Measurements from ENCODE around the gene RHD. TPM values are rescaled to one million over a fixed set of nuclear protein-coding genes. Genes with fewer than 3 reads are reported as not detected.
A peak's percentile ranks its signal among the peaks of the same experiment; 100 is the strongest.

The RHD gene
- polyA plus RNA-seq, 1 of the 3 experiments (the other 2 are of a cell fraction), result not detected

- H3F3A ChIP-seq (replicated peaks; ENCODE audit: insufficient read depth), result peaks cover 18% of the 10 kb centered on the region
- peak; percentile 99 for DNase-seq
- TF ChIP-seq FOSL2 (IDR thresholded peaks at IDR 0.05; ENCODE audit: borderline replicate concordance, low read depth), result no peak
- TF ChIP-seq EP300 (IDR thresholded peaks at IDR 0.05; ENCODE audit: borderline replicate concordance in 1 of 2, low read depth in 1 of 2, low read length in 1 of 2), result no peak
- peak; percentile 37; the same call in 1 of the 2 replicates for TF ChIP-seq RCOR1 (IDR thresholded peaks at IDR 0.05; ENCODE audit: low read length)
- no peak for TF ChIP-seq TEAD4 (IDR thresholded peaks at IDR 0.05; ENCODE audit: borderline replicate concordance, insufficient read depth)
- no peak; the same call in 1 of the 2 replicates for TF ChIP-seq MAX (IDR thresholded peaks at IDR 0.05; ENCODE audit: low read depth)
- no peak for TF ChIP-seq REST (IDR thresholded peaks at IDR 0.05; ENCODE audit: low read depth, low read length)
- peak; percentile 67 for TF ChIP-seq GABPA (IDR thresholded peaks at IDR 0.05; ENCODE audit: low read depth)
- peak; percentile 100 for TF ChIP-seq POLR2AphosphoS5 (IDR thresholded peaks at IDR 0.05; ENCODE audit: low read depth, low read length)
- no peak for TF ChIP-seq RXRA (IDR thresholded peaks at IDR 0.05; ENCODE audit: borderline replicate concordance, low read depth)
- peak; percentile 47 for TF ChIP-seq GATA2 (CRISPR knock-in tag; IDR thresholded peaks at IDR 0.05)
- TF ChIP-seq NFIC (IDR thresholded peaks at IDR 0.05; ENCODE audit: borderline replicate concordance), result no peak
- TF ChIP-seq FOXM1 (IDR thresholded peaks at IDR 0.05; ENCODE audit: low read depth), result no peak
- no peak for TF ChIP-seq MEF2A (IDR thresholded peaks at IDR 0.05; ENCODE audit: borderline replicate concordance, low read depth)
- TF ChIP-seq NRF1 (IDR thresholded peaks at IDR 0.05; ENCODE audit: low read depth, low read length), result peak; percentile 99
- no peak for TF ChIP-seq YY1 (IDR thresholded peaks at IDR 0.05; ENCODE audit: low read depth)
- no peak for TF ChIP-seq EZH2phosphoT487 (IDR thresholded peaks at IDR 0.05; ENCODE audit: borderline replicate concordance, low read depth)
- peak; percentile 67 for TF ChIP-seq CHD2 (IDR thresholded peaks at IDR 0.05; ENCODE audit: low read length, partially characterized antibody)
- TF ChIP-seq ZBTB33 (IDR thresholded peaks at IDR 0.05; ENCODE audit: borderline replicate concordance, low read depth), result no peak
- TF ChIP-seq SIN3A (IDR thresholded peaks at IDR 0.05; ENCODE audit: borderline replicate concordance, low read depth, low read length), result peak; percentile 49; the same call in 1 of the 2 replicates
- no peak for TF ChIP-seq RAD21 (IDR thresholded peaks at IDR 0.05; ENCODE audit: low read length)
- no peak for TF ChIP-seq RFX5 (IDR thresholded peaks at IDR 0.05; ENCODE audit: low read length)
- peak; percentile 70 for TF ChIP-seq ELF1 (IDR thresholded peaks at IDR 0.05)
- TF ChIP-seq TCF12 (IDR thresholded peaks at IDR 0.05), result no peak
- TF ChIP-seq USF1 (IDR thresholded peaks at IDR 0.05; ENCODE audit: borderline replicate concordance, low read depth), result no peak
- no peak for TF ChIP-seq SMC3 (IDR thresholded peaks at IDR 0.05; ENCODE audit: low read depth, low read length)
- no peak for TF ChIP-seq IRF3 (IDR thresholded peaks at IDR 0.05; ENCODE audit: low read depth, low read length)
These were observed 25.1 kb upstream of the RHD start, which contains the start of gene RSRP1 for GRCh38 chr1:25247024-25247828. Gene RSRP1 (minus strand): TSS chr1:25247454. CDS start chr1:25246963, 491 bp downstream.

More at GRCh38 chr1:25247024-25247828, 25.1 kb upstream of the RHD start, which contains the start of gene RSRP1:
- Histone ChIP-seq H3K4me1 (ENCODE audit: control insufficient read depth in 1 of 2, insufficient read depth in 2 of 2, low read depth in 1 of 2, low read length in 1 of 2) (peaks cover 11 to 20% of the 10 kb centered on the region in 2 experiments; a peak in 3 of 4 replicates), H3K79me2 (ENCODE audit: insufficient read depth) (peaks cover 64% of the 10 kb centered on the region), H3K9me2 (no peaks in the 10 kb centered on the region), H3K9ac (peak within 1 kb of the TSS; percentile 99), H3K36me3 (replicated peaks in 1 of 2; ENCODE audit: control insufficient read depth in 1 of 2, insufficient read depth in 2 of 2, low read length in 1 of 2) (peaks cover 34 to 43% of the 10 kb centered on the region in 2 experiments), H3K27ac (ENCODE audit: low read depth in 2 of 2, low read length in 1 of 2) (peak within 1 kb of the TSS; percentile 98 to 99), H3K9me3 (no peaks in the 10 kb centered on the region), H3K27me3 (ENCODE audit: insufficient read depth) (no peaks in the 10 kb centered on the region), H3K4me3 (ENCODE audit: low read depth in 2 of 2, low read length in 1 of 2) (peak within 1 kb of the TSS; percentile 86 to 96), H2AFZ (ENCODE audit: low read depth) (peak within 1 kb of the TSS; percentile 66), H4K20me1 (ENCODE audit: insufficient read depth) (peaks cover 34% of the 10 kb centered on the region), H3K4me2 (peak within 1 kb of the TSS; percentile 95)
- CTCF ChIA-PET, result interaction anchor here (1.3 to 1.4 kb wide), 2 partner anchors 10 to 42 kb away, joined by 4 read pairs; no protein-coding TSS in a partner anchor
- WGBS (ENCODE audit: low lambda C conversion rate), result 2% methylated on average over 48 of the region's 79 CpGs
- POLR2A ChIA-PET, result interaction anchor here (0.5 to 1.7 kb wide), 10 partner anchors 9 to 1010 kb away, joined by 3 to 24 read pairs (median 3); partner anchors contain the start of genes SYF2 and TMEM50A

All from SK-N-SH (cell line).